Right cardiac atrium (tissue), 5 donors: Measurements from ENCODE around the gene PSMC3IP. TPM values are rescaled to one million over a fixed set of nuclear protein-coding genes. Genes with fewer than 3 reads are reported as not detected.
"Not testable (repeated sequence)": the region's sequence is repeated elsewhere in the genome, so short reads cannot be mapped to it uniquely, and the experiment has no call there.

ENCODE experiments used
- ATAC-seq, 2 donors: fragments of 200-7000 bp; cut with Tn5 transposase; one replicate each; pipeline versions ENCODE4 v1.8.0 to v1.9.1; 2020; ENCODE audit warnings: moderate library complexity in 2 of 2, mild to moderate bottlenecking in 1 of 2
- DNase-seq, 3 donors: peaks; one replicate each; pipeline ENCODE4 v3.0.0-alpha.2; 2020
- H3K27ac ChIP-seq: one replicate; pipeline ENCODE4 v1.5.1; 2013; ENCODE audit warnings: mild to moderate bottlenecking, low read length, control low read depth, moderate library complexity
- H3K27me3 ChIP-seq: one replicate; pipeline ENCODE4 v1.6.1; 2013; ENCODE audit not compliant: control insufficient read depth, insufficient read depth
- H3K4me1 ChIP-seq: one replicate; pipeline ENCODE4 v1.6.1; 2013; ENCODE audit warnings: low read length; ENCODE audit not compliant: control insufficient read depth, insufficient read depth
- H3K4me3 ChIP-seq: one replicate; pipeline ENCODE4 v1.5.1; 2013; ENCODE audit warnings: low read length, control low read depth
- H3K9me3 ChIP-seq: one replicate; pipeline ENCODE4 v1.6.1; 2013; ENCODE audit warnings: low read length; ENCODE audit not compliant: control insufficient read depth
- WGBS: extraction: QIAGEN DNeasy Blood & Tissue Kit; methylation state at CpG from one replicate; pipeline ENCODE4 v1.1.7; 2013; 5-methylcytosine and 5-hydroxymethylcytosine counted together
- intact Hi-C, 4 donors: fragments of 100-400 bp; cut with DNase I; formaldehyde crosslinking; loops; one replicate each; pipeline versions ENCODE4 v1.11.0 to v1.14.0; 2022 to 2023
- polyA plus RNA-seq: library from polyadenylated mRNA; stranded (reverse); fragments of 200-250 nt; gene quantifications from one replicate; pipeline ENCODE4 v1.2.3, GENCODE V29; 2013
- total RNA-seq, 4 donors: library from RNA; stranded (reverse); fragmentation: NEBNext Ultra II Directional; extraction: Animal tissue kit (Norgen Biotek cat#: 25700); gene quantifications; one replicate each; pipeline ENCODE4 v1.2.1, GENCODE V29; 2021
- donor health status: healthy with polysubstance abuse.
- donor health status: DM: no; HTN: yes; CAD: no.
- donor health status: DM: no; HTN: no; CAD: no.
- donor health status: DM: no; HTN: yes; CAD: no; lungs with severe emphysema.
- donor health status: DM: yes; HTN: yes; CAD: no.

The PSMC3IP gene
- total and polyA plus RNA-seq, 5 donors, result 1.4 to 3.3 (median 2.3) TPM

- Histone ChIP-seq H3K27me3 (no peaks in the 10 kb centered on the region), H3K4me1 (no peaks in the 10 kb centered on the region), H3K27ac (no peak overlapping the region), H3K9me3 (no peaks in the 10 kb centered on the region), H3K4me3 (peak overlapping the region; percentile 26)
- intact Hi-C loops, result no loop called here
- DNase-seq (peak; percentile 52 to 85 (median 77)), ATAC-seq (peak; percentile 54 to 56)
- WGBS, result 15% methylated on average over 74 of the region's 74 CpGs
These were observed 29.3 kb downstream of the PSMC3IP start for GRCh38 chr17:42548070-42548837.

GRCh38 chr17:42547698-42548069 lies 29.8 kb downstream of the PSMC3IP start:
- no peaks in the 10 kb centered on the region for H3K27me3 ChIP-seq
- intact Hi-C loops, result no loop called here
- H3K27ac ChIP-seq, result no peak overlapping the region
- no peaks in the 10 kb centered on the region for H3K4me1 ChIP-seq
- ATAC-seq (peak; percentile 10 to 13), DNase-seq (peak in 1 of 3 donors; percentile 65)
- 75% methylated on average over 14 of the region's 14 CpGs for WGBS
- H3K9me3 ChIP-seq, result no peaks in the 10 kb centered on the region
- H3K4me3 ChIP-seq, result no peak overlapping the region

- ATAC-seq, result peak; percentile 7 to 8
- intact Hi-C loops, result no loop called here
- Histone ChIP-seq H3K9me3 (no peaks in the 10 kb centered on the region), H3K4me3 (no peak overlapping the region), H3K27me3 (no peaks in the 10 kb centered on the region), H3K4me1 (no peaks in the 10 kb centered on the region), H3K27ac (no peak overlapping the region)
- DNase-seq, result peak in 1 of 3 donors; percentile 62
- WGBS, result 80% methylated on average over 23 of the region's 23 CpGs
These were observed 30.5 kb downstream of the PSMC3IP start for GRCh38 chr17:42547001-42547461.

DNA sequence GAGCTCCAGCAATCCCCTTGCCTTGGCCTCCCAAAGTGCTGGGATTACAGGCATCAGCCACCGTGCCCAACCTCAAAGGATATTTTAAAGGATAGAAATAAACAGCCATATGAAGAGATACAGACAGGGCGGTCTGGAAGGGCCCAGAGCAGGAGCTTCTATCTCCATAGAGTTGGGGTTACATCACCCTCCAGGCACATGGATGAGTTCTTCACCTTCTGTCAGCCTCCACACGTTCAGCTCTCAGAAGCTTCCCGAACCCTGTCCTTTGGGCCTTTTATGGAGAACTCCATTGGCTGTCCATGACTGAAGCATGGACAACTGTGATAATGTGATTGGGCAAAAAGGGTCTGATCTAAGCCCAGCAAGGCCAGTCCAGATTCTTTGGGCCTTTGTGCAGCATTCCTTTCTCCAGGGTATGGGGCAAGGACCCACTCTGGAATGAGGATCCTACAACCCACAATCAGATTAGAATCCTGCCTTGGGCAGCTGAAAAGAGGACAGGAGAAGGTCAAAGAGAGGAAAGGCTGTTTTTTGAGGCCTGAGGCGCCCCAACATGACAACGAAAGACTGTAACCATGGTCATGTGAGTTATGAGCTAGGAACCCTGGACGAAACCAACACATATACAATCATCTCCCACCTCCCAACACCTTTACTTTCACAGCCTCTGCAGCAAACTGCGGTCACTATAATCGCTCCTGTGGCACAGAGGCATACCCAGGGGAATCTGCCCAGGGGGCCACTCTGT lies 31.6 kb downstream of the PSMC3IP start:
- 90% methylated on average over 9 of the region's 9 CpGs for WGBS
- ATAC-seq, H3K4me3 ChIP-seq, H3K4me1 ChIP-seq, H3K27ac ChIP-seq, H3K9me3 ChIP-seq, H3K27me3 ChIP-seq, intact Hi-C loops: not testable (repeated sequence)
- DNase-seq, result peak in 1 of 3 donors; percentile 2

DNA sequence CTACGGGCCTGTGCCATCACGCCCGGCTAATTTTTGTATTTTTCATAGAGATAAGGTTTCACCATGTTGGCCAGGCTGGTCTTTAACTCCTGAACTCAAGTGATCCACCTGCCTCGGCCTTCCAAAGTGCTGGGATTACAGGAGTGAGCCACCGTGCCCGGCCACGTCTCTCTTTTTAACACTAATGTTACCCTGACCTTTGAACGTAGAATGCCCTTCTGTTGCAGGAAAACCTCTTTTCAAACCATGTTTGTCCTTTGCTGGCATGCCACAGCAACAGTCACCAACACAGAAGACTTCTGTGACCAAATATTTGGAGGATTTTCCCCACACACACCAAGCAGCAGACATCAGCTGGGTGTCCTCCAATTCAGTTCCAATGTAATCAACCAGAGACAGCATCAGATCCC lies 32.6 kb downstream of the PSMC3IP start:
- WGBS, result 78% methylated on average over 8 of the region's 8 CpGs
- DNase-seq (peak in 1 of 3 donors; percentile 11), ATAC-seq (no peak)
- intact Hi-C loops, result no loop called here
- Histone ChIP-seq H3K27ac (no peak overlapping the region), H3K27me3 (no peaks in the 10 kb centered on the region), H3K4me1 (no peaks in the 10 kb centered on the region), H3K4me3 (no peak overlapping the region), H3K9me3 (no peaks in the 10 kb centered on the region)

DNA sequence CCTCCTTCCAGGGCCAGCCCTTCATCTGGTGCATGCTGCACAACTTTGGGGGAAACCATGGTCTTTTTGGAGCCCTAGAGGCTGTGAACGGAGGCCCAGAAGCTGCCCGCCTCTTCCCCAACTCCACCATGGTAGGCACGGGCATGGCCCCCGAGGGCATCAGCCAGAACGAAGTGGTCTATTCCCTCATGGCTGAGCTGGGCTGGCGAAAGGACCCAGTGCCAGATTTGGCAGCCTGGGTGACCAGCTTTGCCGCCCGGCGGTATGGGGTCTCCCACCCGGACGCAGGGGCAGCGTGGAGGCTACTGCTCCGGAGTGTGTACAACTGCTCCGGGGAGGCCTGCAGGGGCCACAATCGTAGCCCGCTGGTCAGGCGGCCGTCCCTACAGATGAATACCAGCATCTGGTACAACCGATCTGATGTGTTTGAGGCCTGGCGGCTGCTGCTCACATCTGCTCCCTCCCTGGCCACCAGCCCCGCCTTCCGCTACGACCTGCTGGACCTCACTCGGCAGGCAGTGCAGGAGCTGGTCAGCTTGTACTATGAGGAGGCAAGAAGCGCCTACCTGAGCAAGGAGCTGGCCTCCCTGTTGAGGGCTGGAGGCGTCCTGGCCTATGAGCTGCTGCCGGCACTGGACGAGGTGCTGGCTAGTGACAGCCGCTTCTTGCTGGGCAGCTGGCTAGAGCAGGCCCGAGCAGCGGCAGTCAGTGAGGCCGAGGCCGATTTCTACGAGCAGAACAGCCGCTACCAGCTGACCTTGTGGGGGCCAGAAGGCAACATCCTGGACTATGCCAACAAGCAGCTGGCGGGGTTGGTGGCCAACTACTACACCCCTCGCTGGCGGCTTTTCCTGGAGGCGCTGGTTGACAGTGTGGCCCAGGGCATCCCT lies 34.1 kb downstream of the PSMC3IP start:
- Histone ChIP-seq H3K27ac (no peak overlapping the region), H3K27me3 (no peaks in the 10 kb centered on the region), H3K9me3 (no peaks in the 10 kb centered on the region), H3K4me1 (no peaks in the 10 kb centered on the region), H3K4me3 (no peak overlapping the region)
- intact Hi-C loops, result no loop called here
- ATAC-seq, result no peak
- WGBS, result 92% methylated on average over 39 of the region's 39 CpGs
- DNase-seq, result peak in 1 of 3 donors; percentile 55

DNA sequence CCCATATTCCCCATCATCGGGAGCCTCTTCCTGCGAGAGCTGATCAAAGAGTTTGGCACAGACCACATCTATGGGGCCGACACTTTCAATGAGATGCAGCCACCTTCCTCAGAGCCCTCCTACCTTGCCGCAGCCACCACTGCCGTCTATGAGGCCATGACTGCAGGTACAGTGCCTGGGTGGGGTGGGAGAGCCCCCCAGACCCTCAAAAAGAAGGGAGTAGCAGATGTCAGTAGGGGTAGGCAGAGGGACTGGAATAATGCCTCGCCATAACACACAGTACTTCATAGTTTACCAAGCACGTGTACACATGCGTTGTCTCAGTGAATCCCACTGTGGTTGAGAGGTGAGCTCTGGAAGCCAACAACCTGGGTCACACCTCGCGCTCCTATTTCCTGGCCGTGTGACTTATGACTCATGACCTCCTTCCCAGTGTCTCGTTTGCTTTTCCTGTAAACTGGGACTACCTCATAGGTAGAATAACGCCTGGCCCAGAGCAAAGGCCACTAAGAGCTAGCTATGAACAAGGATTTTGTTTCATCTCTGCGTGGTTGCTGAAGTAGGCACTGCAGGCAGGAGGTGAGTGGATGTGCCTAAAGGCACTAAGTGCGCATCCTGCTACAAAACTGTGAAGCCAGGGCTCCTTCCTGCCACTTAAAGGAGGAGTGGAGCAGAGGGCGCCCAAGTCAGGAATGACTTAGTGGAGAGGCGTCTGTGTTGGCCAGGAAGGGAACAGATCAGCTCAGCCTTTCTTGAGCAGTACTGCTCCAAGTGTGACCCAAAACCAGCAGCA lies 36.3 kb downstream of the PSMC3IP start:
- DNase-seq (peak in 2 of 3 donors; percentile 2 to 34), ATAC-seq (no peak)
- intact Hi-C loops, result no loop called here
- Histone ChIP-seq H3K4me1 (no peaks in the 10 kb centered on the region), H3K9me3 (no peaks in the 10 kb centered on the region), H3K27ac (no peak overlapping the region), H3K27me3 (no peaks in the 10 kb centered on the region), H3K4me3 (no peak overlapping the region)
- 78% methylated on average over 17 of the region's 17 CpGs for WGBS

DNA sequence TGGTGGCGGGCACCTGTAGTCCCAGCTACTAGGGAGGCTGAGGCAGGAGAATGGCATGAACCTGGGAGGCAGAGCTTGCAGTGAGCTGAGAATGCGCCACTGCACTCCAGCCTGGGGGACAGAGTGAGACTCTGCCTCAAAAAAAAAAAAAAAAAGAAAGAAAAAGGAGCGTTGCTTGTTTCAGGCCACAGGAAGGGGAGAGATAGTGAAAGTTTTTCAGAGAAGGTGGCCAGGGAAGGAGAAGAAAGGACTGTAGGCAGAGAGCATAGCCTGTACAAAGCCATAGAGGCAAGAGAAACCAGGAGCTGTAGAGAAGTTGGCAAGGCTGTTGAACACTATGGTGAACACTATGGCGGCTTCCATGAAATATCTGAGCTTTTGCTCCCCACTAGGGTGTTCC lies 37.0 kb downstream of the PSMC3IP start:
- H3K9me3 ChIP-seq, ATAC-seq, H3K27me3 ChIP-seq, intact Hi-C loops, H3K4me3 ChIP-seq, H3K4me1 ChIP-seq, H3K27ac ChIP-seq: not testable (repeated sequence)
- WGBS, result 88% methylated on average over 4 of the region's 4 CpGs
- DNase-seq, result peak in 1 of 3 donors; percentile 1

DNA sequence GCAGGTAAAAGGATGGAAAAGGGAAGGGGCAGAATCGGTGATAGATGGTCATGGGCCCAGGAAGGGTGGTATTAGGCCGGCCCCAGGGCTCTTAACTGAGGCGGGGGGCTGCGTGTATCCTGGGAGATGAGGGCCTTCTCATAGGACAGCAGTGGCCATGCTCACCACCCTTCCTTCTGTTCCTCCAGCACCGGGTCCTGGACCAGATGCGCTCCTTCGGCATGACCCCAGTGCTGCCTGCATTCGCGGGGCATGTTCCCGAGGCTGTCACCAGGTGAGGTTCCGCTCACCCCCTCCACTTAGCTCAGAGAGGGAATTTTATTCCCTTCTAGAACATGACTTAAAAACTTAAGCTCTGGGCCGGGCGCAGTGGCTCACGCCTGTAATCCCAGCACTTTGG lies 39.0 kb downstream of the PSMC3IP start:
- Histone ChIP-seq H3K27ac (no peak overlapping the region), H3K27me3 (no peaks in the 10 kb centered on the region), H3K4me3 (no peak overlapping the region), H3K9me3 (no peaks in the 10 kb centered on the region), H3K4me1 (peaks cover 7% of the 10 kb centered on the region)
- DNase-seq, result peak in 2 of 3 donors; percentile 10 to 28
- WGBS, result 95% methylated on average over 14 of the region's 14 CpGs
- intact Hi-C loops, result no loop called here
- no peak for ATAC-seq

DNA sequence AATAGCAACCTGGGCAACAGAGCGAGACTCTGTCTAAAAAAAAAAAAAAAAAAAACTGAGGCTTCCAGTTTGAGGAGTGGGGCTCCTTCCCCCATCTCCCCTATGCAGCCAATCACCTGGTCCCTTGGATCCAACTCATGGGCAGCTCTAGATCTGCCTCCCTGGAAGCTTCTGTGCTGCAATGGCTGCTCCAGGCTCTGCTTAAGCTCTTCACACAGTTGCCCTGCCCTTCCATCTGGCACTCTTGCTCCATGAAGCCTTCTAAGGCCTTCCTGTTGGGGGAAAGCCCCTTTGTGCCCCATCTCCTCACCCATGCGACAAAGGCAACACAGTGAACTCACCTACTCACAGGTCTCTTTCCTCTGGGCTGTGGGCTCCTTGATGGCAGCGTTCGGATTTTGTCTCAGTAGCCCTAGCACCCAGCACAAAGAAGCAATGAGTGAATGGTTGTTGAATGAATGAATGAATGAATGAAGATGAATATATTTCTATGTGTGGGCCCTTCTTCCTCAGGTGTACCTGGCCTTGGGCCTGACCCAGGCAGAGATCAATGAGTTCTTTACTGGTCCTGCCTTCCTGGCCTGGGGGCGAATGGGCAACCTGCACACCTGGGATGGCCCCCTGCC lies 39.6 kb downstream of the PSMC3IP start:
- ATAC-seq (no peak), DNase-seq (peak; percentile 4 to 43 (median 36))
- intact Hi-C loops, result no loop called here
- no peaks in the 10 kb centered on the region for H3K9me3 ChIP-seq
- H3K27ac ChIP-seq, result no peak overlapping the region
- no peaks in the 10 kb centered on the region for H3K27me3 ChIP-seq
- 97% methylated on average over 5 of the region's 5 CpGs for WGBS
- no peak overlapping the region for H3K4me3 ChIP-seq
- peaks cover 7% of the 10 kb centered on the region for H3K4me1 ChIP-seq
